Measurements from ENCODE around the gene C1orf35.
A peak's percentile ranks its signal among the peaks of the same experiment; 100 is the strongest.

The C1orf35 gene

GRCh38 chr1:228145463-228146416 is 42.6 kb upstream of the C1orf35 start:
- TF ChIP-seq ZFX (IDR thresholded peaks at IDR 0.05) (no peak), CTCF (conservative IDR thresholded peaks at IDR 0.05) (no peak)
- no peak overlapping the region for H3K27ac ChIP-seq

- H3K27ac ChIP-seq: no peak overlapping the region
- TF ChIP-seq ZFX (IDR thresholded peaks at IDR 0.05): no peak
- no peak for TF ChIP-seq CTCF (conservative IDR thresholded peaks at IDR 0.05)
Observed at GRCh38 chr1:228144993-228145343, 41.8 kb upstream of the C1orf35 start.

GRCh38 chr1:228144193-228144992 is 41.3 kb upstream of the C1orf35 start:
- TF ChIP-seq ZFX (IDR thresholded peaks at IDR 0.05) (no peak), CTCF (conservative IDR thresholded peaks at IDR 0.05) (no peak)
- no peak overlapping the region for H3K27ac ChIP-seq

GRCh38 chr1:228143480-228144192 is 40.5 kb upstream of the C1orf35 start:
- no peak for TF ChIP-seq ZFX (IDR thresholded peaks at IDR 0.05)
- TF ChIP-seq CTCF (conservative IDR thresholded peaks at IDR 0.05): no peak
- H3K27ac ChIP-seq: no peak overlapping the region

GRCh38 chr1:228142701-228143136 is 39.6 kb upstream of the C1orf35 start:
- H3K27ac ChIP-seq: peak overlapping the region; percentile 92
- no peak for TF ChIP-seq ZFX (IDR thresholded peaks at IDR 0.05)
- no peak for TF ChIP-seq CTCF (conservative IDR thresholded peaks at IDR 0.05)

GRCh38 chr1:228142155-228142691 is 39.1 kb upstream of the C1orf35 start:
- TF ChIP-seq CTCF (conservative IDR thresholded peaks at IDR 0.05) (no peak), ZFX (IDR thresholded peaks at IDR 0.05) (no peak)
- H3K27ac ChIP-seq: peak overlapping the region; percentile 92

All from C4-2B (cell line).